ENCODE results near the gene C11orf24. TPM values are rescaled to one million over a fixed set of nuclear protein-coding genes. Genes with fewer than 3 reads are reported as not detected.

C11orf24 gene
- total RNA-seq, 2 donors from 2014 or later: 37.9 to 63.0 TPM

- Histone ChIP-seq H3K9me3 (no peaks in the 10 kb centered on the region), H3K36me3 (no peaks in the 10 kb centered on the region), H3K4me1 (ENCODE audit: control insufficient read depth in 1 of 2, low read depth in 2 of 2) (peaks cover 21 to 43% of the 10 kb centered on the region in 2 donors), H3K4me3 (peak overlapping the region; percentile 93), H3K27ac (peak overlapping the region; percentile 87 to 92), H3K27me3 (replicated peaks; ENCODE audit: insufficient read depth) (no peaks in the 10 kb centered on the region)
- ATAC-seq (ENCODE audit: insufficient number of reproducible peaks, low FRiP score, low read depth): no peak
- no peak for TF ChIP-seq CTCF (IDR thresholded peaks at IDR 0.05)
- no peak for DNase-seq (ENCODE audit: low spot score)
Measured at GRCh38 chr11:68313574-68314202, 41.9 kb upstream of the C11orf24 start.

- TF ChIP-seq CTCF (IDR thresholded peaks at IDR 0.05): no peak
- H3K27me3 ChIP-seq (replicated peaks; ENCODE audit: insufficient read depth): no peaks in the 10 kb centered on the region
- H3K4me1 ChIP-seq (ENCODE audit: control insufficient read depth in 1 of 2, low read depth in 2 of 2): peaks cover 21 to 47% of the 10 kb centered on the region in 2 donors
- ATAC-seq (ENCODE audit: insufficient number of reproducible peaks, low FRiP score, low read depth): no peak
- H3K36me3 ChIP-seq: no peaks in the 10 kb centered on the region
- H3K9me3 ChIP-seq: no peaks in the 10 kb centered on the region
- peak overlapping the region; percentile 93 for H3K4me3 ChIP-seq
- H3K27ac ChIP-seq: peak overlapping the region; percentile 87 to 92
- DNase-seq (ENCODE audit: low spot score): no peak
Measured at GRCh38 chr11:68312780-68313573, 41.2 kb upstream of the C11orf24 start.

- no peaks in the 10 kb centered on the region for H3K9me3 ChIP-seq
- H3K27ac ChIP-seq: peak within 1 kb of the TSS; percentile 87 to 92
- no peaks in the 10 kb centered on the region for H3K27me3 ChIP-seq (replicated peaks; ENCODE audit: insufficient read depth)
- H3K36me3 ChIP-seq: no peaks in the 10 kb centered on the region
- ATAC-seq (ENCODE audit: insufficient number of reproducible peaks, low FRiP score, low read depth) (no peak), DNase-seq (ENCODE audit: low spot score) (no peak)
- H3K4me1 ChIP-seq (ENCODE audit: control insufficient read depth in 1 of 2, low read depth in 2 of 2): peaks cover 17 to 44% of the 10 kb centered on the region in 2 donors
- TF ChIP-seq CTCF (IDR thresholded peaks at IDR 0.05): no peak
- H3K4me3 ChIP-seq: peak within 1 kb of the TSS; percentile 93
Measured at GRCh38 chr11:68312117-68312779, 40.5 kb upstream of the C11orf24 start, which contains the start of gene LRP5. Gene LRP5 (plus strand): TSS chr11:68312591. CDS start chr11:68312715, 124 bp downstream.

- H3K36me3 ChIP-seq: no peaks in the 10 kb centered on the region
- H3K4me1 ChIP-seq (ENCODE audit: control insufficient read depth in 1 of 2, low read depth in 2 of 2): peaks cover 13 to 36% of the 10 kb centered on the region in 2 donors
- peak overlapping the region; percentile 78 to 81 for H3K27ac ChIP-seq
- TF ChIP-seq CTCF (IDR thresholded peaks at IDR 0.05): no peak
- H3K4me3 ChIP-seq: peak overlapping the region; percentile 69
- ATAC-seq (ENCODE audit: insufficient number of reproducible peaks, low FRiP score, low read depth) (no peak), DNase-seq (ENCODE audit: low spot score) (no peak)
- no peaks in the 10 kb centered on the region for H3K27me3 ChIP-seq (replicated peaks; ENCODE audit: insufficient read depth)
- H3K9me3 ChIP-seq: no peaks in the 10 kb centered on the region
Measured at GRCh38 chr11:68311160-68312116, 39.7 kb upstream of the C11orf24 start.
